ENCODE data around the gene FRMPD4.

The FRMPD4 gene

GRCh38 chrX:12401252-12401651, 263.0 kb downstream of the FRMPD4 start:
- Histone ChIP-seq H3K4me3 (replicated peaks; ENCODE audit: low read depth, low read length) (no peak overlapping the region), H3K36me3 (ENCODE audit: control insufficient read depth, insufficient read depth, low read length) (no peaks in the 10 kb centered on the region), H3K27me3 (replicated peaks; ENCODE audit: control insufficient read depth, insufficient read depth, low read length) (no peaks in the 10 kb centered on the region)
- no peak for TF ChIP-seq CTCF (IDR thresholded peaks at IDR 0.05; ENCODE audit: insufficient read depth, low read length, poor library complexity, severe bottlenecking)
- DNase-seq (ENCODE audit: extremely low read depth, insufficient read length): no peak

GRCh38 chrX:12403474-12404082, 265.3 kb downstream of the FRMPD4 start:
- no peak for TF ChIP-seq CTCF (IDR thresholded peaks at IDR 0.05; ENCODE audit: insufficient read depth, low read length, poor library complexity, severe bottlenecking)
- H3K27me3 ChIP-seq (replicated peaks; ENCODE audit: control insufficient read depth, insufficient read depth, low read length): no peaks in the 10 kb centered on the region
- H3K4me3 ChIP-seq (replicated peaks; ENCODE audit: low read depth, low read length): no peak overlapping the region
- no peak for DNase-seq (ENCODE audit: extremely low read depth, insufficient read length)
- no peaks in the 10 kb centered on the region for H3K36me3 ChIP-seq (ENCODE audit: control insufficient read depth, insufficient read depth, low read length)

GRCh38 chrX:12405306-12405705, 267.0 kb downstream of the FRMPD4 start:
- H3K36me3 ChIP-seq (ENCODE audit: control insufficient read depth, insufficient read depth, low read length): no peaks in the 10 kb centered on the region
- H3K4me3 ChIP-seq (replicated peaks; ENCODE audit: low read depth, low read length): no peak overlapping the region
- TF ChIP-seq CTCF (IDR thresholded peaks at IDR 0.05; ENCODE audit: insufficient read depth, low read length, poor library complexity, severe bottlenecking): no peak
- H3K27me3 ChIP-seq (replicated peaks; ENCODE audit: control insufficient read depth, insufficient read depth, low read length): no peaks in the 10 kb centered on the region
- no peak for DNase-seq (ENCODE audit: extremely low read depth, insufficient read length)

GRCh38 chrX:12410523-12410922, 272.2 kb downstream of the FRMPD4 start:
- TF ChIP-seq CTCF (IDR thresholded peaks at IDR 0.05; ENCODE audit: insufficient read depth, low read length, poor library complexity, severe bottlenecking): no peak
- Histone ChIP-seq H3K4me3 (replicated peaks; ENCODE audit: low read depth, low read length) (no peak overlapping the region), H3K36me3 (ENCODE audit: control insufficient read depth, insufficient read depth, low read length) (no peaks in the 10 kb centered on the region), H3K27me3 (replicated peaks; ENCODE audit: control insufficient read depth, insufficient read depth, low read length) (no peaks in the 10 kb centered on the region)
- DNase-seq (ENCODE audit: extremely low read depth, insufficient read length): no peak

GRCh38 chrX:12411831-12412230, 273.6 kb downstream of the FRMPD4 start:
- no peaks in the 10 kb centered on the region for H3K36me3 ChIP-seq (ENCODE audit: control insufficient read depth, insufficient read depth, low read length)
- H3K27me3 ChIP-seq (replicated peaks; ENCODE audit: control insufficient read depth, insufficient read depth, low read length): no peaks in the 10 kb centered on the region
- no peak for TF ChIP-seq CTCF (IDR thresholded peaks at IDR 0.05; ENCODE audit: insufficient read depth, low read length, poor library complexity, severe bottlenecking)
- no peak for DNase-seq (ENCODE audit: extremely low read depth, insufficient read length)
- H3K4me3 ChIP-seq (replicated peaks; ENCODE audit: low read depth, low read length): no peak overlapping the region

GRCh38 chrX:12412561-12412960, 274.3 kb downstream of the FRMPD4 start:
- H3K27me3 ChIP-seq (replicated peaks; ENCODE audit: control insufficient read depth, insufficient read depth, low read length): no peaks in the 10 kb centered on the region
- DNase-seq (ENCODE audit: extremely low read depth, insufficient read length): no peak
- no peak for TF ChIP-seq CTCF (IDR thresholded peaks at IDR 0.05; ENCODE audit: insufficient read depth, low read length, poor library complexity, severe bottlenecking)
- no peak overlapping the region for H3K4me3 ChIP-seq (replicated peaks; ENCODE audit: low read depth, low read length)
- H3K36me3 ChIP-seq (ENCODE audit: control insufficient read depth, insufficient read depth, low read length): no peaks in the 10 kb centered on the region

All from GM06990 (cell line).